HEK293T (cell line): ENCODE data around the gene EIF2AK3.

Experiments
- BHLHE40 ChIP-seq: fragments of 450-650 bp; IDR thresholded peaks from 2 replicates; pipeline ENCODE4 v1.6.1; 2016; ENCODE audit warnings: mild to moderate bottlenecking, moderate library complexity, borderline replicate concordance
- ELF4 ChIP-seq: fragments of 450-650 bp; IDR thresholded peaks from 2 replicates; pipeline ENCODE4 v1.6.1; 2017; ENCODE audit warnings: antibody characterized with exemption
- FOXK2 ChIP-seq: fragments of 450-650 bp; IDR thresholded peaks from 2 replicates; pipeline ENCODE4 v1.6.1; 2016; ENCODE audit warnings: mild to moderate bottlenecking
- FOXM1 ChIP-seq: fragments of 450-650 bp; IDR thresholded peaks from 2 replicates; pipeline ENCODE4 v1.6.1; 2017; ENCODE audit warnings: mild to moderate bottlenecking, borderline replicate concordance
- HDGF ChIP-seq: fragments of 450-650 bp; IDR thresholded peaks from 2 replicates; pipeline ENCODE4 v1.6.1; 2017; ENCODE audit warnings: antibody characterized with exemption, borderline replicate concordance
- L3MBTL2 ChIP-seq: fragments of 450-650 bp; conservative IDR thresholded peaks from 2 replicates; pipeline ENCODE4 v1.6.1; 2016; ENCODE audit warnings: mild to moderate bottlenecking
- SP1 ChIP-seq: fragments of 450-650 bp; IDR thresholded peaks from 2 replicates; pipeline ENCODE4 v1.6.1; 2017
- TARDBP ChIP-seq: fragments of 450-650 bp; IDR thresholded peaks from 2 replicates; pipeline ENCODE4 v1.6.1; 2016
- ZNF384 ChIP-seq: fragments of 450-650 bp; IDR thresholded peaks from 2 replicates; pipeline ENCODE4 v1.6.1; 2016

DNA sequence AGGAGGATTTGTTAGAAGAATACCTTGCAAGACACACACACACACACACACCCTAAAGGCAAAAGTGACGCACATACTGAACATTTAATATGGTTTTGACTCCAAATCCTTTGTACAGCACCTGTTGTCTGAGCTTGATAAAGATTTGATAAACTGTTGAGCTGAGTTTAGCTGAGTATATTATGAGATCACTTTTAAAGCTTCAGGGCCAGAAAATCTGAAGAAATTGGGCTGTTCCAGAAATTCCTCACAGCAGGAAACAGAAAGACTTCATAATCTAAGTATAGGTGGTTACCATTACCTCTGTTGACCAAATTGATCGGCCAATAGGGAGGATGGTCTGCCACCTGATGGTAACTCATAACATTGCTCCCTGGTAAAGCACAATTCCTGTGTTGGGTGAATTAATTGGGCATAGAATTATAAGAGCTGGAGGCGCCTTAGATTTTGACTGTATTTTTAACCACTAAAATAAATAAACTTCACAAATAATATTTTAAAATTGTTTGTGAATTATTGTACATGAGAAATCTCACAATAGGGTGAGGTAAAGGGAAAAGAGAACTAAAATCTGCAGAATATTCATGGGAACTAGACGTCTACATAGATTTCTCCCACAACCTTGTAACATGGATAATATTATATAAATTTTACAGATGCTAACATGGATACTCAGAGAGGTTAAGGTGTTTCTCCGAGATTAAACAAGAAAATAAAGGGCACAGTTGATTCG, 42.4 kb upstream of the EIF2AK3 start:
- TF ChIP-seq FOXK2: no peak
- no peak for TF ChIP-seq BHLHE40
- TF ChIP-seq HDGF: no peak
- TF ChIP-seq ELF4: no peak
- no peak for TF ChIP-seq SP1
- TF ChIP-seq TARDBP: no peak
- TF ChIP-seq L3MBTL2: no peak
- no peak for TF ChIP-seq ZNF384
- TF ChIP-seq FOXM1: no peak
